GM21528 (cell line): ENCODE results near the gene MIGA2.
A peak's percentile ranks its signal among the peaks of the same experiment; 100 is the strongest.

Experiments used
- ATAC-seq: cut with Tn5 transposase; IDR thresholded peaks from one replicate; pipeline ENCODE4 v1.9.1; 2021; ENCODE audit warnings: mild to moderate bottlenecking, moderate library complexity; ENCODE audit not compliant: unreplicated experiment, low FRiP score

The MIGA2 gene

GRCh38 chr9:129070696-129071525 is 34.5 kb downstream of the MIGA2 start:
- ATAC-seq: no peak

- ATAC-seq: no peak
Observed at GRCh38 chr9:129071526-129072126, 35.2 kb downstream of the MIGA2 start.

GRCh38 chr9:129072171-129072570 is 35.7 kb downstream of the MIGA2 start:
- ATAC-seq: no peak

- ATAC-seq: no peak
Observed at GRCh38 chr9:129073404-129073803, 37.0 kb downstream of the MIGA2 start.

GRCh38 chr9:129074106-129074505 is 37.7 kb downstream of the MIGA2 start:
- no peak for ATAC-seq

- no peak for ATAC-seq
Observed at GRCh38 chr9:129075996-129076639, 39.7 kb downstream of the MIGA2 start.

- no peak for ATAC-seq
Observed at GRCh38 chr9:129076640-129077037, 40.2 kb downstream of the MIGA2 start.

GRCh38 chr9:129077236-129077635 is 40.8 kb downstream of the MIGA2 start:
- ATAC-seq: no peak

GRCh38 chr9:129078691-129079503 is 42.5 kb downstream of the MIGA2 start:
- ATAC-seq: no peak

GRCh38 chr9:129079829-129080228 is 43.4 kb downstream of the MIGA2 start:
- ATAC-seq: no peak

- ATAC-seq: peak; percentile 1
Observed at GRCh38 chr9:129080298-129080600, 43.8 kb downstream of the MIGA2 start.

- ATAC-seq: peak; percentile 91
Observed at GRCh38 chr9:129080601-129081387, 44.4 kb downstream of the MIGA2 start, which contains the start of gene DOLPP1. Gene DOLPP1 (plus strand): TSS chr9:129081111. CDS start chr9:129081132, 21 bp downstream.

GRCh38 chr9:129081388-129081904 is 45.0 kb downstream of the MIGA2 start:
- no peak for ATAC-seq

- ATAC-seq: no peak
Observed at GRCh38 chr9:129084087-129084486, 47.7 kb downstream of the MIGA2 start.

- no peak for ATAC-seq
Observed at GRCh38 chr9:129089246-129089645, 52.8 kb downstream of the MIGA2 start.

- no peak for ATAC-seq
Observed at GRCh38 chr9:129093602-129094386, 57.4 kb downstream of the MIGA2 start.

GRCh38 chr9:129094387-129095169 is 58.2 kb downstream of the MIGA2 start:
- ATAC-seq: no peak

GRCh38 chr9:129095170-129095667 is 58.8 kb downstream of the MIGA2 start:
- ATAC-seq: no peak
